Measurements from ENCODE around the gene CRTAC1. TPM values are rescaled to one million over a fixed set of nuclear protein-coding genes. Genes with fewer than 3 reads are reported as not detected.

CRTAC1 gene
- total RNA-seq, 1 donor from 2014 or later, result 0.82 TPM

- peaks cover 57% of the 10 kb centered on the region for H3K27me3 Mint-ChIP-seq (ENCODE audit: low read depth)
- H3K4me3 Mint-ChIP-seq, result no peak overlapping the region
Observed at GRCh38 chr10:97914837-97915211, 115.6 kb downstream of the CRTAC1 start.

GRCh38 chr10:97914171-97914836 lies 116.1 kb downstream of the CRTAC1 start:
- H3K36me3 Mint-ChIP-seq (ENCODE audit: low read depth), result no peaks in the 10 kb centered on the region
- DNase-seq (ENCODE audit: low read depth, low spot score), result no peak
- peaks cover 60% of the 10 kb centered on the region for H3K27me3 Mint-ChIP-seq (ENCODE audit: low read depth)

More at GRCh38 chr10:97914837-97915211, 115.6 kb downstream of the CRTAC1 start:
- Mint-ChIP-seq H3K27ac (ENCODE audit: unreplicated experiment) (no peak overlapping the region), H3K9me3 (no peaks in the 10 kb centered on the region), H3K4me1 (no peaks in the 10 kb centered on the region), H3K36me3 (ENCODE audit: low read depth) (no peaks in the 10 kb centered on the region)
- peak; percentile 98 for TF ChIP-seq CTCF (conservative IDR thresholded peaks at IDR 0.05)
- peak; percentile 84 for DNase-seq (ENCODE audit: low read depth, low spot score)

GRCh38 chr10:97913614-97914013 lies 116.8 kb downstream of the CRTAC1 start:
- Mint-ChIP-seq H3K9me3 (no peaks in the 10 kb centered on the region), H3K27me3 (ENCODE audit: low read depth) (peaks cover 57% of the 10 kb centered on the region)
- DNase-seq (ENCODE audit: low read depth, low spot score), result no peak

More at GRCh38 chr10:97914171-97914836, 116.1 kb downstream of the CRTAC1 start:
- TF ChIP-seq CTCF (conservative IDR thresholded peaks at IDR 0.05), result no peak
- no peaks in the 10 kb centered on the region for H3K4me1 Mint-ChIP-seq
- H3K9me3 Mint-ChIP-seq, result no peaks in the 10 kb centered on the region
- no peak overlapping the region for H3K27ac Mint-ChIP-seq (ENCODE audit: unreplicated experiment)
- H3K4me3 Mint-ChIP-seq, result no peak overlapping the region

GRCh38 chr10:97913193-97913592 lies 117.2 kb downstream of the CRTAC1 start:
- no peak for DNase-seq (ENCODE audit: low read depth, low spot score)
- Mint-ChIP-seq H3K4me1 (no peaks in the 10 kb centered on the region), H3K9me3 (no peaks in the 10 kb centered on the region), H3K36me3 (ENCODE audit: low read depth) (no peaks in the 10 kb centered on the region), H3K27me3 (ENCODE audit: low read depth) (peaks cover 53% of the 10 kb centered on the region), H3K27ac (ENCODE audit: unreplicated experiment) (no peak overlapping the region), H3K4me3 (no peak overlapping the region)
- no peak for TF ChIP-seq CTCF (conservative IDR thresholded peaks at IDR 0.05)

More at GRCh38 chr10:97913614-97914013, 116.8 kb downstream of the CRTAC1 start:
- H3K4me3 Mint-ChIP-seq, result no peak overlapping the region
- H3K27ac Mint-ChIP-seq (ENCODE audit: unreplicated experiment), result no peak overlapping the region
- H3K4me1 Mint-ChIP-seq, result no peaks in the 10 kb centered on the region
- TF ChIP-seq CTCF (conservative IDR thresholded peaks at IDR 0.05), result no peak
- no peaks in the 10 kb centered on the region for H3K36me3 Mint-ChIP-seq (ENCODE audit: low read depth)

GRCh38 chr10:97911217-97911616 lies 119.2 kb downstream of the CRTAC1 start:
- no peaks in the 10 kb centered on the region for H3K4me1 Mint-ChIP-seq
- H3K36me3 Mint-ChIP-seq (ENCODE audit: low read depth), result no peaks in the 10 kb centered on the region
- H3K27me3 Mint-ChIP-seq (ENCODE audit: low read depth), result peaks cover 45% of the 10 kb centered on the region
- TF ChIP-seq CTCF (conservative IDR thresholded peaks at IDR 0.05), result no peak
- H3K9me3 Mint-ChIP-seq, result no peaks in the 10 kb centered on the region
- no peak for DNase-seq (ENCODE audit: low read depth, low spot score)
- no peak overlapping the region for H3K27ac Mint-ChIP-seq (ENCODE audit: unreplicated experiment)
- no peak overlapping the region for H3K4me3 Mint-ChIP-seq

Data from neural crest cell (in vitro differentiated cells).